Measurements from ENCODE around the gene SHROOM2. TPM values are rescaled to one million over a fixed set of nuclear protein-coding genes. Genes with fewer than 3 reads are reported as not detected.

SHROOM2 gene
- total and polyA plus RNA-seq, 2 of the 4 experiments (the other 2 are of a cell fraction) = 8.1 to 14.2 TPM

GRCh38 chrX:9821572-9821971 is 35.3 kb downstream of the SHROOM2 start:
- Histone ChIP-seq H4K5ac (ENCODE audit: low read depth, low read length) (no peak overlapping the region), H3K9ac (ENCODE audit: low read depth, low read length) (no peak overlapping the region), H2AK5ac (ENCODE audit: low read depth, low read length) (no peak overlapping the region), H3K4ac (ENCODE audit: low read depth, low read length) (no peak overlapping the region), H3K18ac (ENCODE audit: low read depth, low read length) (no peak overlapping the region), H3K9me3 (ENCODE audit: control insufficient read depth, insufficient read depth, low read length) (no peaks in the 10 kb centered on the region), H2BK15ac (ENCODE audit: low read depth, low read length) (no peak overlapping the region), H3K27ac (ENCODE audit: insufficient read depth, low read length) (no peak overlapping the region), H2AK9ac (replicated peaks; ENCODE audit: low read depth, low read length, poor library complexity) (no peak overlapping the region), H2BK5ac (ENCODE audit: low read depth, low read length, poor library complexity, severe bottlenecking) (no peak overlapping the region), H3K23ac (ENCODE audit: low read depth, low read length) (no peak overlapping the region), H3K9me1 (ENCODE audit: insufficient read depth, low read length) (no peaks in the 10 kb centered on the region), H3K27me3 (ENCODE audit: control insufficient read depth, insufficient read depth, low read length) (no peaks in the 10 kb centered on the region), H3K36me3 (ENCODE audit: control insufficient read depth, insufficient read depth, low read length) (no peaks in the 10 kb centered on the region), H3K79me1 (ENCODE audit: low read depth in 1 of 2, low read length in 2 of 2) (no peaks in the 10 kb centered on the region), H4K20me1 (ENCODE audit: insufficient read depth, low read length) (no peaks in the 10 kb centered on the region), H2BK120ac (ENCODE audit: low read depth, low read length) (no peak overlapping the region), H3K4me1 (ENCODE audit: control insufficient read depth, insufficient read depth, low read length) (peaks cover 7% of the 10 kb centered on the region; the same call in 1 of the 2 replicates), H4K91ac (ENCODE audit: insufficient read depth, low read depth, low read length) (no peak overlapping the region), H3K56ac (ENCODE audit: extremely low read depth, insufficient read depth, low read length) (no peak overlapping the region), H3K4me2 (ENCODE audit: low read depth, low read length) (no peak overlapping the region), H2BK20ac (ENCODE audit: low read depth, low read length) (no peak overlapping the region), H4K8ac (ENCODE audit: low read depth in 2 of 2, low read length in 2 of 2) (no peak overlapping the region), H2AFZ (replicated peaks; ENCODE audit: low read length, poor library complexity) (no peak overlapping the region), H3K4me3 (ENCODE audit: insufficient read depth, low read depth, low read length) (no peak overlapping the region), H3K14ac (replicated peaks; ENCODE audit: low read depth, low read length) (no peak overlapping the region)
- DNase-seq = no peak
- dilution Hi-C loops (cut with HindIII; ENCODE audit: low sequenced_read_pairs, unreplicated experiment) = no loop called here
- TF ChIP-seq, protein P1, sequence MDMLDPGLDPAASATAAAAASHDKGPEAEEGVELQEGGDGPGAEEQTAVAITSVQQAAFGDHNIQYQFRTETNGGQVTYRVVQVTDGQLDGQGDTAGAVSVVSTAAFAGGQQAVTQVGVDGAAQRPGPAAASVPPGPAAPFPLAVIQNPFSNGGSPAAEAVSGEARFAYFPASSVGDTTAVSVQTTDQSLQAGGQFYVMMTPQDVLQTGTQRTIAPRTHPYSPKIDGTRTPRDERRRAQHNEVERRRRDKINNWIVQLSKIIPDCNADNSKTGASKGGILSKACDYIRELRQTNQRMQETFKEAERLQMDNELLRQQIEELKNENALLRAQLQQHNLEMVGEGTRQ (IDR thresholded peaks at IDR 0.05; ENCODE audit: low read depth, low read length) = no peak
- no peak for TF ChIP-seq RAD21 (IDR thresholded peaks at IDR 0.05; ENCODE audit: low read length)
- TF ChIP-seq RCOR1 (IDR thresholded peaks at IDR 0.05; ENCODE audit: insufficient replicate concordance, low read length) = no peak
- no peak for TF ChIP-seq FOS (IDR thresholded peaks at IDR 0.05; ENCODE audit: low read depth, low read length)
- TF ChIP-seq MAFK (IDR thresholded peaks at IDR 0.05; ENCODE audit: low read depth, low read length) = no peak
- no peak for TF ChIP-seq BHLHE40 (IDR thresholded peaks at IDR 0.05; ENCODE audit: low read depth, low read length)
- TF ChIP-seq MXI1 (IDR thresholded peaks at IDR 0.05; ENCODE audit: borderline replicate concordance, low read depth, low read length) = no peak
- TF ChIP-seq NFE2L2 (IDR thresholded peaks at IDR 0.05; ENCODE audit: low read depth, low read length) = no peak
- TF ChIP-seq MAZ (IDR thresholded peaks at IDR 0.05; ENCODE audit: borderline replicate concordance, low read depth, low read length) = no peak
- no TSS peak for BruUV-seq (replicated peaks)
- intact Hi-C loops (cut with micrococcal nuclease) = no loop called here
- ChIA-PET POLR2A (ENCODE audit: unreplicated experiment) (no interaction called here), CTCF (no interaction called here)
- ATAC-seq (ENCODE audit: low read depth) = no peak
- 100% methylated on average over 1 of the region's 7 CpGs; no CpG with 5 or more reads in 1 of the 2 experiments for WGBS, 2 experiments (ENCODE audit: extremely low coverage in 2 of 2, insufficient read length in 1 of 2)
- in situ Hi-C loops (cut with MboI; ENCODE audit: low sequenced_read_pairs) = no loop called here
